HepG2 (cell line): ENCODE results near the gene EYA3. TPM values are rescaled to one million over a fixed set of nuclear protein-coding genes. Genes with fewer than 3 reads are reported as not detected.

Experiments used
- ATAC-seq: fragments of 200-7000 bp; cut with Tn5 transposase; 3 replicates; pipeline ENCODE4 v1.9.1; 2020; ENCODE audit warnings: mild to moderate bottlenecking, moderate library complexity
- BruUV-seq: library from RNA; stranded (reverse); fragments of 400-500 nt; replicated peaks from 2 replicates; lab custom pipeline; 2021; lab: Mats Ljungman, UMichigan
- CTCF ChIA-PET: fragments of 300-600 bp; formaldehyde crosslinking; extraction: SDS; loops from one replicate; lab custom pipeline; 2021; ENCODE audit warnings: low total read pairs, inconsistent platforms, low intra/inter-chr PET ratio; lab: Yijun Ruan, JAX
- POLR2A ChIA-PET: fragments of 350-600 bp; sonication (Branson Sonifier 250); formaldehyde crosslinking; loops from one replicate; lab custom pipeline; 2020; ENCODE audit warnings: antibody characterized with exemption, inconsistent platforms; lab: Yijun Ruan, JAX
- DNase-seq: peaks from one replicate; pipeline ENCODE4 v3.0.0-alpha.2; 2015; ENCODE audit warnings: low spot score
- FAIRE-seq: peaks from 3 replicates; lab custom pipeline; 2011; peaks lifted over from hg19 to GRCh38; lab: Jason Lieb, UNC
- H2AFZ ChIP-seq: one replicate; pipeline ENCODE4 v1.6.1; 2011; ENCODE audit warnings: low read length, inconsistent platforms
- H3K27ac ChIP-seq: fragments of 300-600 bp; 3 replicates; pipeline ENCODE4 v1.8.0; 2011; ENCODE audit warnings: mixed run types, mild to moderate bottlenecking, mixed read lengths, low read length, inconsistent platforms; ENCODE audit not compliant: insufficient read depth; ENCODE audit errors: extremely low read length
- H3K27me3 ChIP-seq, 2 experiments: fragments of 200-600 bp in 1 of 2; 2 replicates in 1 of 2; 3 replicates in 1 of 2; pipeline versions ENCODE4 v1.6.0 to v1.8.0; 2011; ENCODE audit warnings: low read length in 2 of 2, mild to moderate bottlenecking in 2 of 2, moderate library complexity in 2 of 2, inconsistent platforms in 1 of 2; ENCODE audit not compliant: insufficient read depth in 2 of 2, control insufficient read depth in 1 of 2
- H3K36me3 ChIP-seq, 2 experiments: fragments of 200-600 bp in 1 of 2; replicated peaks in 1 of 2; 2 replicates in 1 of 2; 3 replicates in 1 of 2; pipeline versions ENCODE4 v1.5.1 to v1.8.0; 2011; ENCODE audit warnings: low read length in 2 of 2, inconsistent platforms in 1 of 2; ENCODE audit not compliant: insufficient read depth in 2 of 2, control insufficient read depth in 1 of 2
- H3K4me1 ChIP-seq: 2 replicates; pipeline ENCODE4 v1.5.1; 2012; ENCODE audit warnings: low read length, inconsistent platforms; ENCODE audit not compliant: insufficient read depth
- H3K4me2 ChIP-seq: 2 replicates; pipeline ENCODE4 v1.6.0; 2011; ENCODE audit warnings: low read depth, low read length, inconsistent platforms
- H3K4me3 ChIP-seq, 3 experiments: fragments of 200-600 bp in 1 of 3; sonication (generic), shearing (Covaris generic) in 1 of 3; replicated peaks in 1 of 3; 2 replicates each; pipeline ENCODE4 v1.5.1; 2011 to 2016; ENCODE audit warnings: low read length in 3 of 3, inconsistent platforms in 2 of 3, low read depth in 2 of 3, mild to moderate bottlenecking in 2 of 3, control low read depth in 1 of 3, mixed read lengths in 1 of 3; ENCODE audit not compliant: insufficient read depth in 1 of 3
- H3K79me2 ChIP-seq: one replicate; pipeline ENCODE4 v1.6.1; 2011; ENCODE audit warnings: low read length, inconsistent platforms; ENCODE audit not compliant: insufficient read depth
- H3K9ac ChIP-seq: 2 replicates; pipeline ENCODE4 v1.6.0; 2011; ENCODE audit warnings: mild to moderate bottlenecking, low read depth, low read length, inconsistent platforms; ENCODE audit not compliant: insufficient read depth
- H3K9me3 ChIP-seq: 2 replicates; pipeline ENCODE4 v1.5.1; 2012; ENCODE audit warnings: mild to moderate bottlenecking, low read length
- H4K20me1 ChIP-seq: 2 replicates; pipeline ENCODE4 v1.6.0; 2011; ENCODE audit warnings: inconsistent platforms, mild to moderate bottlenecking, low read length, moderate library complexity; ENCODE audit not compliant: insufficient read depth
- CBFB ChIP-seq: sonication (generic); formaldehyde crosslinking; IDR thresholded peaks from 2 replicates; pipeline ENCODE4 v1.4.0; 2020; ENCODE audit warnings: missing genetic modification reagents
- GATAD2A ChIP-seq: IDR thresholded peaks from 2 replicates; pipeline ENCODE4 v1.6.1; 2016
- PLRG1 ChIP-seq: fragments of 450-650 bp; conservative IDR thresholded peaks from 2 replicates; pipeline ENCODE4 v1.6.1; 2016
- RBFOX2 ChIP-seq: fragments of 200-400 bp; formaldehyde crosslinking; IDR thresholded peaks from 2 replicates; pipeline ENCODE4 v1.6.1; 2017; ENCODE audit warnings: low read depth, mild to moderate bottlenecking, low read length
- SMARCE1 ChIP-seq: fragments of 450-650 bp; IDR thresholded peaks from 2 replicates; pipeline ENCODE4 v1.6.1; 2017; ENCODE audit warnings: borderline replicate concordance
- SP1 ChIP-seq, 2 experiments: fragments of 450-650 bp in 1 of 2; sonication (generic) in 1 of 2; formaldehyde crosslinking in 1 of 2; IDR thresholded peaks; 2 replicates each; pipeline versions ENCODE4 v1.4.0 to v1.6.1; 2016 to 2020; ENCODE audit warnings: missing genetic modification reagents in 1 of 2
- SYNCRIP ChIP-seq: fragments of 200-400 bp; formaldehyde crosslinking; IDR thresholded peaks from 2 replicates; pipeline ENCODE4 v1.6.1; 2018; ENCODE audit warnings: mild to moderate bottlenecking, low read depth, low read length; ENCODE audit not compliant: insufficient read depth
- ZNF776 ChIP-seq: sonication (generic); formaldehyde crosslinking; IDR thresholded peaks from 2 replicates; pipeline ENCODE4 v1.4.0; 2020; ENCODE audit warnings: mild to moderate bottlenecking, missing genetic modification reagents
- ZNF850 ChIP-seq: sonication (generic); formaldehyde crosslinking; conservative IDR thresholded peaks from 2 replicates; pipeline ENCODE4 v1.9.0; 2021; ENCODE audit warnings: mild to moderate bottlenecking, missing genetic modification reagents
- WGBS: methylation state at CpG from one replicate; pipeline ENCODE4 v1.1.6; 2017; ENCODE audit warnings: low lambda C conversion rate; 5-methylcytosine and 5-hydroxymethylcytosine counted together
- in situ Hi-C: cut with HindIII; loops from 2 replicates; pipeline ENCODE4 v1.10.0; 2017; ENCODE audit warnings: low pct_unique_long_range_greater_than_20kb; ENCODE audit not compliant: extremely low pct_ligation_motif_present
- intact Hi-C: fragments of 100-400 bp; cut with micrococcal nuclease; formaldehyde crosslinking; loops from one replicate; pipeline ENCODE4 v1.10.0; 2022; ENCODE audit not compliant: unreplicated experiment
- polyA plus RNA-seq, 8 experiments: library from polyadenylated mRNA; depleted of rRNA in 3 of 8; stranded (reverse) in 7 of 8; unstranded in 1 of 8; fragments of >200 nt; fragmentation: Illumina TruSeq in 4 of 8; extraction: Trizol in 4 of 8; gene quantifications; 2 replicates each; pipeline versions ENCODE4 v1.2.1 to v1.2.3, GENCODE V29; 2011 to 2016; ENCODE audit warnings: low read depth in 4 of 8, missing spikeins in 1 of 8, mixed read lengths in 1 of 8; ENCODE audit not compliant: insufficient read depth in 1 of 8
- total RNA-seq, 5 experiments: library from RNA; depleted of rRNA; stranded (reverse); fragments of >200 nt; fragmentation: Illumina TruSeq; extraction: Trizol; gene quantifications; 2 replicates each; pipeline ENCODE4 v1.2.3, GENCODE V29; 2016; ENCODE audit warnings: low read depth in 1 of 5
- TF ChIP-seq, protein P1 (sequence below): sonication (generic); formaldehyde crosslinking; IDR thresholded peaks from 2 replicates; pipeline ENCODE4 v1.4.0; 2020; ENCODE audit warnings: missing genetic modification reagents, borderline replicate concordance
- TF ChIP-seq, protein P2 (sequence below): IDR thresholded peaks from 2 replicates; pipeline ENCODE4 v1.6.1; 2012; ENCODE audit warnings: low read length, improper control_type of control experiment
- TF ChIP-seq, protein P3 (sequence below), 2 experiments: sonication (generic) in 1 of 2; formaldehyde crosslinking in 1 of 2; IDR thresholded peaks; 2 replicates each; pipeline versions ENCODE4 v1.6.1 to v1.9.0; 2014 to 2022; ENCODE audit warnings: antibody characterized with exemption in 1 of 2, borderline replicate concordance in 1 of 2, inconsistent platforms in 1 of 2, low read depth in 1 of 2, missing genetic modification reagents in 1 of 2
- TF ChIP-seq, protein P4 (sequence below): sonication (generic); formaldehyde crosslinking; IDR thresholded peaks from 2 replicates; pipeline ENCODE4 v1.8.0; 2022; ENCODE audit warnings: missing genetic modification reagents, mild to moderate bottlenecking, borderline replicate concordance

Gene EYA3
- total and polyA plus RNA-seq, 2 of the 13 experiments (the other 11 are each of a cell fraction or from before 2014, with no cell fraction given), result 13.9 to 19.7 TPM

DNA sequence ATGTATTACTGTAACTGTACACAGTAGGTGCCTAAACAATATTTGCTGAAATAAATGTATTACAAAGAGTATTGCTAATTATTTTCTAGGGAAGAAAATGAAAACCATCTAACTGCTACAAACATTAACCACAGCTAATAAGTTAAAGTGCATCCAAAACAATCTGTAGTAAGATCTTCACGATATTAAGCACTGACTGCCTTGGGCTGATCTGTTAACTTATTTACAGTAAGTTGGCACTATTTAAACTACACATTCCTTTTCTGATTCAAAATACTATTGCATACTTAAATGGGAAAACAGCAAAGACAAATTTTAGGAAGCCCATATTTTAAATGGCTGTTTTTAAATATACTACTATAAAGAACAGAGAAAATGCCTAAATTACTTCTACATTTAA is 4.5 kb downstream of the EYA3 start:
- Histone ChIP-seq H3K27me3 (no peaks in the 10 kb centered on the region; a peak in 1 of 5 replicates), H3K4me1 (peaks cover 45% of the 10 kb centered on the region), H3K9ac (no peak overlapping the region), H3K9me3 (no peaks in the 10 kb centered on the region), H3K79me2 (peaks cover 69% of the 10 kb centered on the region), H3K4me2 (no peak overlapping the region), H2AFZ (no peak overlapping the region), H3K36me3 (no peaks in the 10 kb centered on the region; a peak in 2 of 5 replicates), H3K4me3 (no peak overlapping the region), H3K27ac (no peak overlapping the region), H4K20me1 (peaks cover 3% of the 10 kb centered on the region; the same call in 1 of the 2 replicates)
- ChIA-PET POLR2A (no interaction called here), CTCF (no interaction called here)
- DNase-seq (no peak), FAIRE-seq (no peak), ATAC-seq (no peak)
- intact Hi-C loops, result no loop called here
- in situ Hi-C loops, result loop anchor here (25.0 kb wide), 1 partner anchor 278 kb away; the partner anchor contains the start of gene PHACTR4
- no TSS peak for BruUV-seq
- 85% methylated on average over 1 of the region's 1 CpG for WGBS
- TF ChIP-seq, protein P1, sequence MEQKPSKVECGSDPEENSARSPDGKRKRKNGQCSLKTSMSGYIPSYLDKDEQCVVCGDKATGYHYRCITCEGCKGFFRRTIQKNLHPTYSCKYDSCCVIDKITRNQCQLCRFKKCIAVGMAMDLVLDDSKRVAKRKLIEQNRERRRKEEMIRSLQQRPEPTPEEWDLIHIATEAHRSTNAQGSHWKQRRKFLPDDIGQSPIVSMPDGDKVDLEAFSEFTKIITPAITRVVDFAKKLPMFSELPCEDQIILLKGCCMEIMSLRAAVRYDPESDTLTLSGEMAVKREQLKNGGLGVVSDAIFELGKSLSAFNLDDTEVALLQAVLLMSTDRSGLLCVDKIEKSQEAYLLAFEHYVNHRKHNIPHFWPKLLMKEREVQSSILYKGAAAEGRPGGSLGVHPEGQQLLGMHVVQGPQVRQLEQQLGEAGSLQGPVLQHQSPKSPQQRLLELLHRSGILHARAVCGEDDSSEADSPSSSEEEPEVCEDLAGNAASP, result no peak
- TF ChIP-seq ZNF850 (no peak), ZNF776 (CRISPR knock-in tag) (no peak), SMARCE1 (no peak), SYNCRIP (no peak), GATAD2A (no peak), PLRG1 (no peak), CBFB (no peak), RBFOX2 (no peak), SP1 (IDR thresholded peaks at IDR 0.05) (no peak), SP1 (CRISPR knock-in tag; IDR thresholded peaks at IDR 0.05) (no peak)
- TF ChIP-seq, protein P2, sequence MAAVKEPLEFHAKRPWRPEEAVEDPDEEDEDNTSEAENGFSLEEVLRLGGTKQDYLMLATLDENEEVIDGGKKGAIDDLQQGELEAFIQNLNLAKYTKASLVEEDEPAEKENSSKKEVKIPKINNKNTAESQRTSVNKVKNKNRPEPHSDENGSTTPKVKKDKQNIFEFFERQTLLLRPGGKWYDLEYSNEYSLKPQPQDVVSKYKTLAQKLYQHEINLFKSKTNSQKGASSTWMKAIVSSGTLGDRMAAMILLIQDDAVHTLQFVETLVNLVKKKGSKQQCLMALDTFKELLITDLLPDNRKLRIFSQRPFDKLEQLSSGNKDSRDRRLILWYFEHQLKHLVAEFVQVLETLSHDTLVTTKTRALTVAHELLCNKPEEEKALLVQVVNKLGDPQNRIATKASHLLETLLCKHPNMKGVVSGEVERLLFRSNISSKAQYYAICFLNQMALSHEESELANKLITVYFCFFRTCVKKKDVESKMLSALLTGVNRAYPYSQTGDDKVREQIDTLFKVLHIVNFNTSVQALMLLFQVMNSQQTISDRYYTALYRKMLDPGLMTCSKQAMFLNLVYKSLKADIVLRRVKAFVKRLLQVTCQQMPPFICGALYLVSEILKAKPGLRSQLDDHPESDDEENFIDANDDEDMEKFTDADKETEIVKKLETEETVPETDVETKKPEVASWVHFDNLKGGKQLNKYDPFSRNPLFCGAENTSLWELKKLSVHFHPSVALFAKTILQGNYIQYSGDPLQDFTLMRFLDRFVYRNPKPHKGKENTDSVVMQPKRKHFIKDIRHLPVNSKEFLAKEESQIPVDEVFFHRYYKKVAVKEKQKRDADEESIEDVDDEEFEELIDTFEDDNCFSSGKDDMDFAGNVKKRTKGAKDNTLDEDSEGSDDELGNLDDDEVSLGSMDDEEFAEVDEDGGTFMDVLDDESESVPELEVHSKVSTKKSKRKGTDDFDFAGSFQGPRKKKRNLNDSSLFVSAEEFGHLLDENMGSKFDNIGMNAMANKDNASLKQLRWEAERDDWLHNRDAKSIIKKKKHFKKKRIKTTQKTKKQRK, result no peak
- TF ChIP-seq, protein P3, sequence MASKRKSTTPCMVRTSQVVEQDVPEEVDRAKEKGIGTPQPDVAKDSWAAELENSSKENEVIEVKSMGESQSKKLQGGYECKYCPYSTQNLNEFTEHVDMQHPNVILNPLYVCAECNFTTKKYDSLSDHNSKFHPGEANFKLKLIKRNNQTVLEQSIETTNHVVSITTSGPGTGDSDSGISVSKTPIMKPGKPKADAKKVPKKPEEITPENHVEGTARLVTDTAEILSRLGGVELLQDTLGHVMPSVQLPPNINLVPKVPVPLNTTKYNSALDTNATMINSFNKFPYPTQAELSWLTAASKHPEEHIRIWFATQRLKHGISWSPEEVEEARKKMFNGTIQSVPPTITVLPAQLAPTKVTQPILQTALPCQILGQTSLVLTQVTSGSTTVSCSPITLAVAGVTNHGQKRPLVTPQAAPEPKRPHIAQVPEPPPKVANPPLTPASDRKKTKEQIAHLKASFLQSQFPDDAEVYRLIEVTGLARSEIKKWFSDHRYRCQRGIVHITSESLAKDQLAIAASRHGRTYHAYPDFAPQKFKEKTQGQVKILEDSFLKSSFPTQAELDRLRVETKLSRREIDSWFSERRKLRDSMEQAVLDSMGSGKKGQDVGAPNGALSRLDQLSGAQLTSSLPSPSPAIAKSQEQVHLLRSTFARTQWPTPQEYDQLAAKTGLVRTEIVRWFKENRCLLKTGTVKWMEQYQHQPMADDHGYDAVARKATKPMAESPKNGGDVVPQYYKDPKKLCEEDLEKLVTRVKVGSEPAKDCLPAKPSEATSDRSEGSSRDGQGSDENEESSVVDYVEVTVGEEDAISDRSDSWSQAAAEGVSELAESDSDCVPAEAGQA (IDR thresholded peaks at IDR 0.05; ENCODE audit: low read depth), result no peak
- TF ChIP-seq, protein P3 (CRISPR knock-in tag; IDR thresholded peaks at IDR 0.05; ENCODE audit: borderline replicate concordance), result no peak
- TF ChIP-seq, protein P4, sequence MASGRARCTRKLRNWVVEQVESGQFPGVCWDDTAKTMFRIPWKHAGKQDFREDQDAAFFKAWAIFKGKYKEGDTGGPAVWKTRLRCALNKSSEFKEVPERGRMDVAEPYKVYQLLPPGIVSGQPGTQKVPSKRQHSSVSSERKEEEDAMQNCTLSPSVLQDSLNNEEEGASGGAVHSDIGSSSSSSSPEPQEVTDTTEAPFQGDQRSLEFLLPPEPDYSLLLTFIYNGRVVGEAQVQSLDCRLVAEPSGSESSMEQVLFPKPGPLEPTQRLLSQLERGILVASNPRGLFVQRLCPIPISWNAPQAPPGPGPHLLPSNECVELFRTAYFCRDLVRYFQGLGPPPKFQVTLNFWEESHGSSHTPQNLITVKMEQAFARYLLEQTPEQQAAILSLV, result no peak
